Tibial nerve (tissue), 4 donors: ENCODE results near the gene DPF1.

Source experiments
- CTCF ChIP-seq, 5 experiments: fragments of 200-600 bp in 3 of 5; fragments of 450-650 bp in 2 of 5; sonication (generic) in 3 of 5; IDR thresholded peaks; one replicate each; pipeline ENCODE4 v1.5.1; 2016 to 2019; ENCODE audit warnings: antibody characterized with exemption in 5 of 5, mild to moderate bottlenecking in 3 of 5, moderate library complexity in 2 of 5
- EP300 ChIP-seq, 2 donors: sonication (generic); formaldehyde crosslinking; IDR thresholded peaks; one replicate each; pipeline ENCODE4 v1.6.1; 2017; ENCODE audit warnings: antibody characterized with exemption in 2 of 2, mild to moderate bottlenecking in 1 of 2
- POLR2A ChIP-seq, 2 donors: fragments of 450-650 bp; IDR thresholded peaks; one replicate each; pipeline ENCODE4 v1.6.1; 2017; ENCODE audit warnings: antibody characterized with exemption in 2 of 2, mild to moderate bottlenecking in 2 of 2, moderate library complexity in 2 of 2

GRCh38 chr19:38265921-38266429, 42.0 kb upstream of the DPF1 start:
- TF ChIP-seq CTCF (IDR thresholded peaks at IDR 0.05) (no peak), EP300 (IDR thresholded peaks at IDR 0.05) (no peak), POLR2A (IDR thresholded peaks at IDR 0.05) (no peak)
